Panc1 (cell line): ENCODE data around the gene CORO2B. TPM values are rescaled to one million over a fixed set of nuclear protein-coding genes. Genes with fewer than 3 reads are reported as not detected.

Experiments used
- ATAC-seq: fragments of 200-7000 bp; cut with Tn5 transposase; 2 replicates; pipeline ENCODE4 v1.9.1; 2020; ENCODE audit warnings: mild to moderate bottlenecking, moderate library complexity
- BruUV-seq: library from RNA; stranded (reverse); fragments of 400-500 nt; replicated peaks from 2 replicates; lab custom pipeline; 2021; lab: Mats Ljungman, UMichigan
- CTCF ChIA-PET: fragments of 300-600 bp; sonication (Branson Sonifier 250); formaldehyde crosslinking; loops from one replicate; lab custom pipeline; 2022; ENCODE audit warnings: antibody characterized with exemption; lab: Charles Lee
- POLR2A ChIA-PET: fragments of 300-600 bp; sonication (Branson Sonifier 250); formaldehyde crosslinking; loops from one replicate; lab custom pipeline; 2022; ENCODE audit warnings: antibody characterized with exemption; lab: Charles Lee
- DNase-seq: peaks from one replicate; pipeline ENCODE4 v3.0.0-alpha.2; 2010; ENCODE audit warnings: low read depth, low spot score
- H3K27ac ChIP-seq: 2 replicates; pipeline ENCODE4 v1.5.1; 2011; ENCODE audit warnings: mild to moderate bottlenecking, low read length, inconsistent platforms
- H3K27me3 ChIP-seq: fragments of 200-500 bp; sonication (Bioruptor generic); 2 replicates; pipeline ENCODE4 v1.6.0; 2014; ENCODE audit warnings: low read length, inconsistent platforms; ENCODE audit not compliant: control insufficient read depth, insufficient read depth
- H3K36me3 ChIP-seq: fragments of 200-500 bp; sonication (Bioruptor generic); 2 replicates; pipeline ENCODE4 v1.5.1; 2014; ENCODE audit warnings: inconsistent platforms, mild to moderate bottlenecking, low read length, moderate library complexity; ENCODE audit not compliant: control insufficient read depth, insufficient read depth
- H3K4me1 ChIP-seq: 2 replicates; pipeline ENCODE4 v1.5.1; 2011; ENCODE audit warnings: inconsistent platforms, mild to moderate bottlenecking, low read length, moderate library complexity; ENCODE audit not compliant: control insufficient read depth, insufficient read depth
- H3K4me3 ChIP-seq, 2 experiments: 2 replicates each; pipeline ENCODE4 v1.5.1; 2011 to 2012; ENCODE audit warnings: low read depth in 2 of 2, low read length in 2 of 2, mild to moderate bottlenecking in 2 of 2, inconsistent platforms in 1 of 2, moderate library complexity in 1 of 2
- H3K9me3 ChIP-seq: fragments of 200-500 bp; sonication (Bioruptor generic); 2 replicates; pipeline ENCODE4 v1.5.1; 2014; ENCODE audit warnings: low read depth, mild to moderate bottlenecking, inconsistent platforms, low read length, moderate library complexity; ENCODE audit not compliant: control insufficient read depth, insufficient read depth
- CTCF ChIP-seq: fragments of 450-650 bp; IDR thresholded peaks from 2 replicates; pipeline ENCODE4 v1.5.1; 2017; ENCODE audit warnings: mild to moderate bottlenecking
- POLR2AphosphoS5 ChIP-seq: IDR thresholded peaks from 2 replicates; pipeline ENCODE4 v1.6.1; 2012; ENCODE audit warnings: mild to moderate bottlenecking, low read depth, low read length, moderate library complexity
- REST ChIP-seq, 2 experiments: IDR thresholded peaks; 2 replicates each; pipeline ENCODE4 v1.6.1; 2011 to 2012; ENCODE audit warnings: low read depth in 2 of 2, control low read depth in 1 of 2, low read length in 1 of 2, mild to moderate bottlenecking in 1 of 2, moderate library complexity in 1 of 2; ENCODE audit not compliant: insufficient read depth in 1 of 2
- SIN3A ChIP-seq: IDR thresholded peaks from 2 replicates; pipeline ENCODE4 v1.6.1; 2012; ENCODE audit warnings: low read depth, mild to moderate bottlenecking, low read length, moderate library complexity, borderline replicate concordance; ENCODE audit not compliant: insufficient read depth
- TCF7L2 ChIP-seq: IDR thresholded peaks from 2 replicates; pipeline ENCODE4 v1.6.1; 2011; ENCODE audit warnings: mild to moderate bottlenecking, low read depth, low read length, inconsistent platforms
- in situ Hi-C: cut with HindIII; loops from 2 replicates; pipeline ENCODE4 v1.10.0; 2016; ENCODE audit warnings: low sequenced_read_pairs, low pct_unique_long_range_greater_than_20kb
- intact Hi-C: fragments of 100-400 bp; cut with micrococcal nuclease; formaldehyde crosslinking; loops from one replicate; pipeline ENCODE4 v1.10.0; 2022; ENCODE audit not compliant: unreplicated experiment
- total RNA-seq: library from RNA; stranded (reverse); gene quantifications from one replicate; pipeline ENCODE4 v1.2.1, GENCODE V29; 2021; ENCODE audit not compliant: unreplicated experiment

CORO2B gene
- total RNA-seq, 1 experiment from 2014 or later, result 0.36 TPM

- TF ChIP-seq REST (IDR thresholded peaks at IDR 0.05; ENCODE audit: insufficient read depth in 1 of 2, low read depth in 2 of 2, low read length in 1 of 2) (no peak), POLR2AphosphoS5 (no peak), CTCF (no peak), SIN3A (no peak), TCF7L2 (no peak)
- no peak for DNase-seq
- BruUV-seq, result no TSS peak
- ChIA-PET CTCF (interaction anchor here (0.6 kb wide), 1 partner anchor 49 kb away, joined by 3 read pairs; no protein-coding TSS in a partner anchor), POLR2A (no interaction called here)
- ATAC-seq, result no peak
- H3K4me3 ChIP-seq, result no peak overlapping the region
- in situ Hi-C loops, result no loop called here
- H3K9me3 ChIP-seq, result no peaks in the 10 kb centered on the region
- no peaks in the 10 kb centered on the region for H3K36me3 ChIP-seq
- intact Hi-C loops, result no loop called here
- H3K27ac ChIP-seq, result no peak overlapping the region
- H3K27me3 ChIP-seq, result no peaks in the 10 kb centered on the region
- no peaks in the 10 kb centered on the region for H3K4me1 ChIP-seq
Observed at GRCh38 chr15:68592054-68592453, 13.3 kb downstream of the CORO2B start.

- no peak overlapping the region for H3K4me3 ChIP-seq
- H3K27me3 ChIP-seq, result no peaks in the 10 kb centered on the region
- no peak for TF ChIP-seq CTCF
- TF ChIP-seq SIN3A, result no peak
- no peak for TF ChIP-seq POLR2AphosphoS5
- no peak for TF ChIP-seq REST (IDR thresholded peaks at IDR 0.05; ENCODE audit: insufficient read depth in 1 of 2, low read depth in 2 of 2, low read length in 1 of 2)
- no peak for TF ChIP-seq TCF7L2
- DNase-seq, result no peak
- no peaks in the 10 kb centered on the region for H3K9me3 ChIP-seq
- ATAC-seq, result no peak
- CTCF ChIA-PET, result no interaction called here
- in situ Hi-C loops (no loop called here), intact Hi-C loops (no loop called here)
- H3K36me3 ChIP-seq, result no peaks in the 10 kb centered on the region
- BruUV-seq, result no TSS peak
- POLR2A ChIA-PET, result no interaction called here
- no peak overlapping the region for H3K27ac ChIP-seq
- no peaks in the 10 kb centered on the region for H3K4me1 ChIP-seq
Observed at GRCh38 chr15:68592544-68592943, 13.8 kb downstream of the CORO2B start.
